ENCODE data around the gene SLC39A12.
"Not testable (repeated sequence)": the region's sequence is repeated elsewhere in the genome, so short reads cannot be mapped to it uniquely, and the experiment has no call there.

SLC39A12 gene

GRCh38 chr10:17951868-17952371, at the start of gene SLC39A12:
Gene SLC39A12 (plus strand): TSS chr10:17951918. CDS start chr10:17953277, 1,359 bp downstream.
- DNase-seq = no peak

GRCh38 chr10:17904564-17904963, 47.2 kb upstream of the SLC39A12 start:
- DNase-seq = no peak

GRCh38 chr10:17905491-17905890, 46.2 kb upstream of the SLC39A12 start:
- no peak for DNase-seq

GRCh38 chr10:17906002-17906401, 45.7 kb upstream of the SLC39A12 start:
- DNase-seq = no peak

GRCh38 chr10:17907641-17908040, 44.1 kb upstream of the SLC39A12 start:
- DNase-seq = no peak

GRCh38 chr10:17910125-17910789, 41.5 kb upstream of the SLC39A12 start:
- no peak for DNase-seq

- no peak for DNase-seq
Measured at GRCh38 chr10:17912754-17913153, 39.0 kb upstream of the SLC39A12 start.

GRCh38 chr10:17913604-17914003, 38.1 kb upstream of the SLC39A12 start:
- DNase-seq = no peak

- no peak for DNase-seq
Measured at GRCh38 chr10:17914169-17915045, 37.3 kb upstream of the SLC39A12 start.

GRCh38 chr10:17915181-17915580, 36.5 kb upstream of the SLC39A12 start:
- no peak for DNase-seq

GRCh38 chr10:17918187-17918903, 33.4 kb upstream of the SLC39A12 start:
- DNase-seq = no peak

GRCh38 chr10:17921378-17921777, 30.3 kb upstream of the SLC39A12 start:
- DNase-seq = no peak

- no peak for DNase-seq
Measured at GRCh38 chr10:17923728-17924127, 28.0 kb upstream of the SLC39A12 start.

- DNase-seq = no peak
Measured at GRCh38 chr10:17943033-17943745, 8.5 kb upstream of the SLC39A12 start.

GRCh38 chr10:17950269-17950668, 1.4 kb upstream of the SLC39A12 start:
- not testable (repeated sequence) for DNase-seq

- DNase-seq = no peak
Measured at GRCh38 chr10:17950726-17951125, 992 bp upstream of the SLC39A12 start.

- not testable (repeated sequence) for DNase-seq
Measured at GRCh38 chr10:17954372-17954771, 2.7 kb downstream of the SLC39A12 start.

- no peak for DNase-seq
Measured at GRCh38 chr10:17954861-17955260, 3.1 kb downstream of the SLC39A12 start.

GRCh38 chr10:17958049-17958448, 6.3 kb downstream of the SLC39A12 start:
- no peak for DNase-seq

- DNase-seq = no peak
Measured at GRCh38 chr10:17959870-17960269, 8.2 kb downstream of the SLC39A12 start.

- DNase-seq = no peak
Measured at GRCh38 chr10:17961551-17962422, 10.1 kb downstream of the SLC39A12 start.

GRCh38 chr10:17963431-17963830, 11.7 kb downstream of the SLC39A12 start:
- DNase-seq = no peak

All from NCI-H1417 treated with DMSO at 0.1 percent for 48 hours (cell line).